Nephron (organoid): ENCODE results near the gene LPP.

Experiments
- H3K27ac Mint-ChIP-seq, 3 experiments: 2 replicates each; pipeline ENCODE4 v1.8.0; 2020; ENCODE audit warnings: mixed read lengths in 3 of 3, mild to moderate bottlenecking in 2 of 3, moderate library complexity in 1 of 3
- H3K27me3 Mint-ChIP-seq: 2 replicates; pipeline ENCODE4 v1.8.0; 2021; ENCODE audit warnings: low read depth, mild to moderate bottlenecking, moderate library complexity, mixed read lengths
- H3K36me3 Mint-ChIP-seq: 2 replicates; pipeline ENCODE4 v1.8.0; 2020; ENCODE audit warnings: low read depth, mixed read lengths
- H3K4me1 Mint-ChIP-seq: 2 replicates; pipeline ENCODE4 v1.8.0; 2020; ENCODE audit warnings: mixed read lengths
- H3K4me3 Mint-ChIP-seq, 3 experiments: 2 replicates each; pipeline ENCODE4 v1.8.0; 2020; ENCODE audit warnings: mild to moderate bottlenecking in 3 of 3, mixed read lengths in 3 of 3, moderate library complexity in 2 of 3
- H3K9me3 Mint-ChIP-seq: 2 replicates; pipeline ENCODE4 v1.8.0; 2020; ENCODE audit warnings: mixed read lengths
- TF ChIP-seq, protein P1 (sequence below), 3 experiments: fragments of 200-600 bp; sonication (generic); IDR thresholded peaks; one replicate each; pipeline ENCODE4 v1.5.0; 2021; ENCODE audit warnings: antibody characterized with exemption in 3 of 3; ENCODE audit not compliant: unreplicated experiment in 3 of 3

The LPP gene

DNA sequence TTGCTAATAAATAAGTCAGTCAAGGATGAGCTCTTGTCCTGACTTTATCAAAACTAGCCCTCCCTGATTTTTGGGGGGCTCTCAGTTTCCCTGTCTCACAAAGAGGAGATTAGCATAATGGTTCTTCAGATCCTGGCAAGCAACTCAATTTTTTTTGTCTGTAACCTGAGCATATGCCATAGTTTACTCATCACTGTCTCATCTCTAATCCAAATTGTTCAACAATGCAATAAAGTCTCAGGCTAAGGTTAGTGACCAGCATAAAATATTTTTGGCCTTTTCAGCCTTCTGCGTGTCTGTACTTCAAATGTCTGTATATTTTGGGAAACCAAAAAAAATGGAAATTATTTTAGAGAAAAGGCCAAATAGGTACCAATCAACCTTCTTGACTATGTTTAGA lies 552.2 kb downstream of the LPP start:
- H3K36me3 Mint-ChIP-seq: peaks cover 8% of the 10 kb centered on the region
- TF ChIP-seq, protein P1, sequence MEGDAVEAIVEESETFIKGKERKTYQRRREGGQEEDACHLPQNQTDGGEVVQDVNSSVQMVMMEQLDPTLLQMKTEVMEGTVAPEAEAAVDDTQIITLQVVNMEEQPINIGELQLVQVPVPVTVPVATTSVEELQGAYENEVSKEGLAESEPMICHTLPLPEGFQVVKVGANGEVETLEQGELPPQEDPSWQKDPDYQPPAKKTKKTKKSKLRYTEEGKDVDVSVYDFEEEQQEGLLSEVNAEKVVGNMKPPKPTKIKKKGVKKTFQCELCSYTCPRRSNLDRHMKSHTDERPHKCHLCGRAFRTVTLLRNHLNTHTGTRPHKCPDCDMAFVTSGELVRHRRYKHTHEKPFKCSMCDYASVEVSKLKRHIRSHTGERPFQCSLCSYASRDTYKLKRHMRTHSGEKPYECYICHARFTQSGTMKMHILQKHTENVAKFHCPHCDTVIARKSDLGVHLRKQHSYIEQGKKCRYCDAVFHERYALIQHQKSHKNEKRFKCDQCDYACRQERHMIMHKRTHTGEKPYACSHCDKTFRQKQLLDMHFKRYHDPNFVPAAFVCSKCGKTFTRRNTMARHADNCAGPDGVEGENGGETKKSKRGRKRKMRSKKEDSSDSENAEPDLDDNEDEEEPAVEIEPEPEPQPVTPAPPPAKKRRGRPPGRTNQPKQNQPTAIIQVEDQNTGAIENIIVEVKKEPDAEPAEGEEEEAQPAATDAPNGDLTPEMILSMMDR (IDR thresholded peaks at IDR 0.05; ENCODE audit: unreplicated experiment in 3 of 3): no peak

DNA sequence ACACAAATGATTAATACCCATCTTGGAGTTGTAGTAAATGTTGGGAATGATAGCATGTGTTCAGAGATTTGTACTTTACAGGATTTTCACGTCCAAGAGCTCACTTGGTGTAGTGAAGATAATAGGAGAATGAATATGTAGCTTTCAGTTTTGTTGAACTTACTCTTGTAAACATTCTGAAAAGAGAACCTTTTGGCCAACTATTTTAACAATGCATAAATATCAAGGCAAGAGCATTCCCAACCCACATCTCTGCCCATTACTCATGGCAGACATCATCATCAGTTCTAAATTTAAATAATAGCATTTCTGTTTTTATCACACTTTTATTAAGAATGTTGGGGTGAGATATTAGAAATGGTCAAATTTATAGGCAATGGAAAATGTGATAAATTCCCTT lies 552.6 kb downstream of the LPP start:
- peaks cover 3% of the 10 kb centered on the region for H3K27me3 Mint-ChIP-seq
- TF ChIP-seq, protein P1 (IDR thresholded peaks at IDR 0.05; ENCODE audit: unreplicated experiment in 3 of 3): no peak
- H3K4me3 Mint-ChIP-seq: no peak overlapping the region
- no peaks in the 10 kb centered on the region for H3K9me3 Mint-ChIP-seq
- peaks cover 10% of the 10 kb centered on the region for H3K4me1 Mint-ChIP-seq
- H3K27ac Mint-ChIP-seq: no peak overlapping the region
- H3K36me3 Mint-ChIP-seq: peaks cover 8% of the 10 kb centered on the region

More for the DNA sequence above, 552.2 kb downstream of the LPP start:
- Mint-ChIP-seq H3K27ac (no peak overlapping the region), H3K9me3 (no peaks in the 10 kb centered on the region), H3K4me1 (peaks cover 7% of the 10 kb centered on the region), H3K4me3 (no peak overlapping the region), H3K27me3 (peaks cover 3% of the 10 kb centered on the region)

DNA sequence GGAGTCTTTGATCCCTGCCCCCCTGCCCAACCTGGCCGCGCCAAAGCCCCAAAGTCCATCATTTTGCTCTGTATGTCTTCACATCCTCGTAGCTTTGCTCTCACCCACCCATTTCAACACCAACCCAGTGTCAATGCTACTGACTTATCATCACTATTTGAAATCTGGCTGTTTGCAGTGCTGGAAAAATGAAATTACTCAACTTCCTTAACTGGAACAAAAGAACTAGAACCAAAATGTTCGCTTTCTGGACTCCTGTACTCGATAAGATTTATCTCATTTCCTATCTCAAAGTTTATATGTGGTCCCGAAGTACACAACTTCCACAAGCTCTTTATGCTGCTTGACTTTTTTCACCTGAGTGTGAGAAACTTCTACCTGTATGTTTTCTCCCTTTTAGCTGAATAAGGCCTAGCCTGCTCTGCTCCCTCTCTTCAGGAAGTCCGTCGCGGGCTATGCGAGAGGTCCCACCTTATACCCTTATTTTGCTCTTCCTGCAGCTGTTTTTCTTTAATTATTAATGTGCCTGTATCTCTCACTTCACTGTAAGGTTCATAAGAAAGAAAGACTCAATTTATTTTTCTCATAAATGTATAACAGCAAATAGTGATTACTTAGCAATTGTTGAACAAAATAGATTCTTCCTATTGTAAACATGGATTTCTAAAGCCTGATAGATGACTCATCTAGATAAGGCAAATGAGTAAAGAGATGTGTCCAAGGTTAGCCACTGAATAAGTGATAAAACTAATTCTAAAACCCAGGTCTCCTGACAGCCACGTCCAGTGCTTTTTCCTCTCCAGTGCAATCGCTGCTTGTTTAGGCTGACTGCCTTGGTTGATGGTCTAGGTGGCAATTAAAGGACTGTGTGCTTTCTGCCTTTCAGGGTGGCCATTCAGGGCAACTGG lies 553.7 kb downstream of the LPP start:
- Mint-ChIP-seq H3K4me3 (no peak overlapping the region), H3K9me3 (no peaks in the 10 kb centered on the region), H3K27me3 (peaks cover 3% of the 10 kb centered on the region), H3K4me1 (peaks cover 14% of the 10 kb centered on the region), H3K36me3 (peaks cover 8% of the 10 kb centered on the region), H3K27ac (no peak overlapping the region)
- TF ChIP-seq, protein P1 (IDR thresholded peaks at IDR 0.05; ENCODE audit: unreplicated experiment in 3 of 3): no peak

DNA sequence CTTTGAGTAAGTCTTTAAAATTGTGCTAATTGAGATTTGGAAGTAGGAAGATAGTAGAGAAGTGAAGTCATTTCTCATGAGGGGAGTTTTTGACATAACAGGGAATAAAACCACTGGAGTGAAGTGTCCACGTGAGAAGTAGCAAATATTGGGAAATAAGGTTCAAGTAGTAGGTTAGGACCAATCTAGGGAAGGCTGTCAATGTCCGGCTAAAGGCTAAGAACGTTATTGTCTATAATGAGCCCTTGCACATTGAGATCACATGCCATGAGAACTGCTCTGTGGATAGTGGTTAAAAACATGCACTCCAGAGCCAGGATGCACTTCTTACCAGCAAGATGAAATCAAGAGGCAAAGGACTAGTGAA lies 557.9 kb downstream of the LPP start:
- Mint-ChIP-seq H3K27me3 (peaks cover 3% of the 10 kb centered on the region), H3K36me3 (peaks cover 8% of the 10 kb centered on the region), H3K27ac (peak overlapping the region in 2 of 3 experiments; percentile 43 to 65), H3K4me1 (peaks cover 15% of the 10 kb centered on the region), H3K9me3 (no peaks in the 10 kb centered on the region), H3K4me3 (no peak overlapping the region)
- TF ChIP-seq, protein P1 (IDR thresholded peaks at IDR 0.05; ENCODE audit: unreplicated experiment in 3 of 3): no peak

DNA sequence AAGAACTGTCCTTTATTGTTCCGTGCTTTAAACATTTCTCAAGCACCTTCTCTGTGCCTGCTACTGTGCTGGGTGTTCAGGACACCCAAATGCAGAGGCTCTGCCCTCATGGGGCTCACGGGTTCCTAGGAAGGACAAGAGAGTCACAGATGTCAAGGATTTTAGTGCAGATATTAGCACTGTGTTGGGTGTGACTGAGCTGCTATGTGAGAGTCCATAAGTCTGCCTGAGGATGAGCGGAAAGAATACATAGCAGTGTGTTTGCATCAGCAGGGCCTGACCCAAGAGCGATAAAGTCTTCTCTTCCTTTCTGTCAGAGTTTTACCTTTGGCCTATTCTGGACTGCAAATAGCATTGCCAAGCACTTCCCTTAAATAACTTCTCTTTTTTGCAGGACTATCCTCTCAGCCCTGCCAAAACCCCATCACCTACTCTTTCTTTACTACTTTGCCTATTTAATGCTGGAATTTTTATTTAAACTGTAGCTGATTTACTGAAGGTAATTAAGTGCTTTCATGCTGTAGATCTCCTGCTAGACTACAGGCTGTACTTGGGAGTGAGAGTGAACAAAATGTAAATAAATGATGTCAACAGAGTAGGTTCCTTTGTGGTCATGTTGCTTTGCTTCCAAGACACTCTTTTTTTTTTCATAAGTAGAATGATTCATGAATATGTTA lies 558.4 kb downstream of the LPP start:
- Mint-ChIP-seq H3K9me3 (no peaks in the 10 kb centered on the region), H3K36me3 (peaks cover 8% of the 10 kb centered on the region), H3K27me3 (peaks cover under 1% of the 10 kb centered on the region), H3K4me3 (no peak overlapping the region), H3K4me1 (peaks cover 15% of the 10 kb centered on the region), H3K27ac (peak overlapping the region; percentile 43 to 68 (median 65))
- TF ChIP-seq, protein P1 (IDR thresholded peaks at IDR 0.05; ENCODE audit: unreplicated experiment in 3 of 3): no peak
